Activated T-helper 17 cell treated with anti-CD3 and anti-CD28 coated beads, Interleukin-2, amount 50 U/mL, for 72 hours (primary cell): ENCODE measurements around the gene GJA3. TPM values are rescaled to one million over a fixed set of nuclear protein-coding genes. Genes with fewer than 3 reads are reported as not detected.

ENCODE experiments used
- ATAC-seq: fragments of 150-1000 bp; cut with Tn5 transposase; replicated peaks from 2 replicates; pipeline ENCODE4 v1.10.0; 2021; ENCODE audit warnings: mild to moderate bottlenecking, moderate library complexity
- H3K27ac Mint-ChIP-seq: one replicate; pipeline ENCODE4 v1.8.0; 2022; ENCODE audit warnings: mixed read lengths
- H3K27me3 Mint-ChIP-seq: one replicate; pipeline ENCODE4 v1.8.0; 2022; ENCODE audit warnings: mixed read lengths
- H3K36me3 Mint-ChIP-seq: one replicate; pipeline ENCODE4 v1.8.0; 2022; ENCODE audit warnings: low read depth, mild to moderate bottlenecking, mixed read lengths
- H3K4me1 Mint-ChIP-seq: one replicate; pipeline ENCODE4 v1.8.0; 2022; ENCODE audit warnings: mixed read lengths
- H3K4me3 Mint-ChIP-seq: one replicate; pipeline ENCODE4 v1.8.0; 2022; ENCODE audit warnings: mild to moderate bottlenecking, mixed read lengths
- H3K9me3 Mint-ChIP-seq: one replicate; pipeline ENCODE4 v1.8.0; 2022; ENCODE audit warnings: mixed read lengths
- total RNA-seq, 2 donors: library from RNA; stranded (reverse); gene quantifications; one replicate each; pipeline ENCODE4 v1.2.3, GENCODE V29; 2022

GJA3 gene
- under 1 TPM; 0.50 to 0.91 TPM for total RNA-seq

- ATAC-seq, result peak; percentile 58
- Mint-ChIP-seq H3K9me3 (no peaks in the 10 kb centered on the region), H3K4me1 (peaks cover 8% of the 10 kb centered on the region), H3K27ac (no peak within 1 kb of the TSS), H3K27me3 (peaks cover 39% of the 10 kb centered on the region), H3K36me3 (no peaks in the 10 kb centered on the region), H3K4me3 (peak within 1 kb of the TSS; percentile 72)
Observed at GRCh38 chr13:20160306-20161274, at the start of gene GJA3. GJA3 (minus strand) TSS chr13:20161052; CDS start chr13:20143288, 17,764 bp downstream.

DNA sequence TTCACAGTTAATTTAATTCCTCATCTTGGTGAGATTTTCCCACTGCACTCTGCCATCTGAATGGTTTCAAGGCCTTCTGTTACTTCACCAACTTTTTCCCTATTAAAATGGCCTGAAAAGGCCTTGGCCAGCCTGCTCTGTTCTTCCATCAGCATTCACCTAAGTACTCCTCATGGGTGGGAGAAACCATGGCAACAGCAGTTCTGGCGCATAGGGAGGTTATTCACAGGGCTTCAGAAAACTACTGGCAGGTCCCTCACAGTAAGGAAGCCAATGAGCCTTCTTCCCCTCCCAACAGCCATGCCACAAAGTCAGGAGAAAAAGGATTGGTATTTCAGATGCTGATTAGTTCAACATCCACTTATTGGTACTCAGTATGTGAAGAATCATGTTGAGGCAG, 49.1 kb upstream of the GJA3 start:
- ATAC-seq, result no peak
- no peak overlapping the region for H3K4me3 Mint-ChIP-seq
- no peaks in the 10 kb centered on the region for H3K4me1 Mint-ChIP-seq
- peaks cover 24% of the 10 kb centered on the region for H3K27me3 Mint-ChIP-seq
- no peak overlapping the region for H3K27ac Mint-ChIP-seq
- H3K36me3 Mint-ChIP-seq, result no peaks in the 10 kb centered on the region
- H3K9me3 Mint-ChIP-seq, result no peaks in the 10 kb centered on the region

GRCh38 chr13:20206698-20207235, 45.9 kb upstream of the GJA3 start:
- Mint-ChIP-seq H3K36me3 (no peaks in the 10 kb centered on the region), H3K9me3 (no peaks in the 10 kb centered on the region), H3K4me1 (no peaks in the 10 kb centered on the region), H3K27me3 (peaks cover 19% of the 10 kb centered on the region), H3K27ac (no peak overlapping the region), H3K4me3 (no peak overlapping the region)
- no peak for ATAC-seq

GRCh38 chr13:20206065-20206697, 45.3 kb upstream of the GJA3 start:
- peaks cover 19% of the 10 kb centered on the region for H3K27me3 Mint-ChIP-seq
- no peaks in the 10 kb centered on the region for H3K9me3 Mint-ChIP-seq
- H3K27ac Mint-ChIP-seq, result no peak overlapping the region
- no peak for ATAC-seq
- H3K4me1 Mint-ChIP-seq, result no peaks in the 10 kb centered on the region
- H3K4me3 Mint-ChIP-seq, result no peak overlapping the region
- no peaks in the 10 kb centered on the region for H3K36me3 Mint-ChIP-seq

DNA sequence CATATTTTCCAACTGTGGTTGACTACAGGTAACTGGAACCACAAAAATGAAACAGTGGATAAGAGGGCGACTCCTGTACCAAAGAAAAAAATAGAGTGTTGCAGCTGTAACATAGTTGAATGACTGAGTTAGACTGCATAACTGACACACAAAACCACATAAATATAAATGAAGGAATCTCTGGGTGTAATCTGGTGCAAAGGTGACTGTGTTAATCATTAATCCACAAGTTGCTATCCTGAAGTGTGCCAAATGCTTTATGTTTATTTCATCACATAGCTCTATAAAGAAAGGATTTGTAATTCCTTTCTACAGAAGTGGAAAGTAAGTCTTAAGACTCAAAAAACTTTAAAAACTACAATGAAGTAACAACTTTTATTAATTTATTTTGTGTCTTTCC, 37.9 kb upstream of the GJA3 start:
- no peak overlapping the region for H3K4me3 Mint-ChIP-seq
- peaks cover 11% of the 10 kb centered on the region for H3K4me1 Mint-ChIP-seq
- ATAC-seq, result no peak
- no peak overlapping the region for H3K27ac Mint-ChIP-seq
- H3K36me3 Mint-ChIP-seq, result peaks cover 4% of the 10 kb centered on the region
- H3K9me3 Mint-ChIP-seq, result no peaks in the 10 kb centered on the region
- H3K27me3 Mint-ChIP-seq, result peaks cover 31% of the 10 kb centered on the region

DNA sequence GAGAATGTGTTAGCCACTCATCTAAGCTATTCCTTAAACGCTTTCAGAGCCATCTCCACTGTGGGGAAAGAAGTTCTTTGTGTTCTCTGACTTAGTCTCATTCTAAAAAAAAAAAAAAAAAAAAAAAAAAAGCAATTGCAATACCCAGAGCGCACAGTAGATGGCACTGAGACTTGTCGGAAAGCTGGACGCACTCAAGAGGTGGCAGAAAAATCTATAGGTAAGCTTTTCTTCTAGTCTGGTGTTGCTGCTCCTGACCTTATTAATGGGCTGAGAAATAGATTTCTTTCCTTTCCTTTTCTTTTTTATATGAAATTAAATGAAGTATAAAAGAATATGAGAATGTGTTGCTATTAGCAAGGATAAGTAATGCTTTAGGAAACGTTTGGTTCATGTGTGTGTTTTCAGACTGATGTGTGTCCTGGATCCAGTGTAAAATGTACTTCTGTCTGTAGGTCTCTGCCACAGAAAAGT, 36.5 kb upstream of the GJA3 start:
- Mint-ChIP-seq H3K4me1 (peaks cover 13% of the 10 kb centered on the region), H3K27ac (no peak overlapping the region), H3K4me3 (peak overlapping the region; percentile 48), H3K27me3 (peaks cover 33% of the 10 kb centered on the region), H3K9me3 (no peaks in the 10 kb centered on the region), H3K36me3 (peaks cover 4% of the 10 kb centered on the region)
- ATAC-seq, result peak; percentile 51

DNA sequence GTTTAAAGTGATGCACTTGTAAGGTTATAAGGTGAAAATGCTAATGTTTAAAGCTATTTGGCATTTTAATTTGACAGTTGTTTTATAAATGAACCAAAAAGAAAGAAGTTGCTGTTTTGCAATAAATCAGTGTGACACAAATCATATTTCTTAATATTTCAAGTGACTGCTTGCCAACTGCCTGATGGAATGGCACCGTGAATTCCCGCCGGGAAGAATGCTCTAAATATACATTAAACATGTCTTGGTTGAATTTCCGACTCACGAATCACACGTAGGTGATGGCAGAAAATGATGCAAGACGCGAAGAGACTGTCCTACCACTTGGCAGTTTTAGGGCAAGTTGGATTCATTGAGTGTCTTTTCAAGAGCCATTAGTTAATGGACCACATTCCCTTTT, 34.9 kb upstream of the GJA3 start:
- Mint-ChIP-seq H3K27me3 (peaks cover 33% of the 10 kb centered on the region), H3K4me3 (no peak overlapping the region)
- no peak for ATAC-seq

DNA sequence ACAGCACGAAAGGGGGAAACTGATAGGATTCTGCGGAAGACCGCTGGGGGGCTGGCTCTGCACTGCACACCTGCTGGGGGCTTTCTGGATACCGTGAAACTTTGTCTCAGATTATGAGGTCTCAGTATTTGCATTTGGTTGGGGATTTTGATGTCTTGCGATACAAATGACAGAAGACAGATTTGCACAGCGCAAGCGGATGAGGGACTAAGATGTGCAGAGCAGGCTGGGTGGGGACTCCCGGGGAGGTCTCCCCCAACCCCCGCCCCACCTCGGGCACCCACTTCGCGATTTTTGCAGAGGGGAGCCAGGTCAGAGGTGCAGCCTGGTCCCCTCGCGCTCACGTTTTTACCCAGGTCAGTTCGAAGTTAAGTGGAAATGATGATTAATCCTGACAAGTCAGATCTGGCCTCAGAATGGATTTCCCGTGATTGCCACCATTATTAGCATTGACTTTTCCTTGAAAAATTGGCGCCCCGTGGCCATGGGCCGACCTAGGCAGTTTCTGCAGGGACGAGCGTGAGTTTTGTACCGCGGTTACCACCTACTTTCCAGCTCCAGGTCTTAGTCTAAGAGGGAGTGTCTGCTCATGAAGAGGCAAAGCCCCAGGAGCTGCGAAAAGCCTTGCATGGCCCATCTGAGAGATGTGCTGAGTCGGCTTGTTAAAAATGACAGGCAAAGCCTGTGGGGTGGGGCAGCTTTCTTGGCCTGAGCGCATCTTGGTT, 33.2 kb upstream of the GJA3 start:
- H3K4me3 Mint-ChIP-seq, result peak overlapping the region; percentile 78
- peaks cover 4% of the 10 kb centered on the region for H3K36me3 Mint-ChIP-seq
- H3K27me3 Mint-ChIP-seq, result peaks cover 33% of the 10 kb centered on the region
- peak; percentile 43 for ATAC-seq
- no peaks in the 10 kb centered on the region for H3K9me3 Mint-ChIP-seq
- peaks cover 13% of the 10 kb centered on the region for H3K4me1 Mint-ChIP-seq
- H3K27ac Mint-ChIP-seq, result no peak overlapping the region

More for the DNA sequence above, 34.9 kb upstream of the GJA3 start:
- Mint-ChIP-seq H3K9me3 (no peaks in the 10 kb centered on the region), H3K36me3 (peaks cover 4% of the 10 kb centered on the region), H3K4me1 (peaks cover 13% of the 10 kb centered on the region), H3K27ac (no peak overlapping the region)

DNA sequence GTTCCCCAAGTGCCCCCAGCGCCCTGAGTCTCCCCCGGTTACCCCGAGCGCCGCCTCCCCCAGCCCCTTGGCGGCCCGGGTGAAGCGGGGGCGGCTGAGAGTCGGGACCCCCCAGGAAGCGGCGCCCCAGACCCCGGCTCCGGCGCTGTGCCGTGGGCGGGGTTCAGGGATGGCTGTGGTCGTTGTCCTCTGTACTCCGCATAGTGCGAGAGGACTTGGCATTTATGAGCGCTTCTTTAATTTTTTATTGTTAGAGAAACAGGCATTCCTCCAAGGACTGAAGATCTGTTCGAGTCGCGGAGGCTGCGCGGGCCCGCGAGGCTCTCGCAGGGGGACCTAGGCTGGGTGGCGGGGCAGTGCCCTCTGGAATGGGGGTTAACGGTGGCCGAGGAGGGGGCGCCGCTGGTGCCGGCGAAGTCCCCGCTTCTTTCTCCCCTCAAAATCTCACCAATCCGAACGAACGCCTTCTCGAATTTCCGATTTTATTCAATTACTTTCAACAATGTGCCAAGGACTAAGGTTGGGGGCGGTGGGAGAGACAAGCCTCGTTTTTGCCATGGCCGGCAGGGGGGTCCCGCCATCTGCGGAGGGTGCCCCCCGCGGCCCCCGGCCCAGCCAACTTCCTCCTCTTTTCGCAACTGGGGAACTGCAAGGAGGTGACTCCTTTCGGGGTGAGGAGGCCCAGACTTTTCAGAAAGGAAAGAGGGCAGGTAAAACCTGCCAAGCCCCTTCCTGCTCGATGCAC, 32.5 kb upstream of the GJA3 start:
- H3K36me3 Mint-ChIP-seq, result peaks cover 4% of the 10 kb centered on the region
- H3K4me3 Mint-ChIP-seq, result peak overlapping the region; percentile 78
- H3K9me3 Mint-ChIP-seq, result no peaks in the 10 kb centered on the region
- H3K27ac Mint-ChIP-seq, result no peak overlapping the region
- ATAC-seq, result peak; percentile 21
- peaks cover 13% of the 10 kb centered on the region for H3K4me1 Mint-ChIP-seq
- H3K27me3 Mint-ChIP-seq, result peaks cover 33% of the 10 kb centered on the region

DNA sequence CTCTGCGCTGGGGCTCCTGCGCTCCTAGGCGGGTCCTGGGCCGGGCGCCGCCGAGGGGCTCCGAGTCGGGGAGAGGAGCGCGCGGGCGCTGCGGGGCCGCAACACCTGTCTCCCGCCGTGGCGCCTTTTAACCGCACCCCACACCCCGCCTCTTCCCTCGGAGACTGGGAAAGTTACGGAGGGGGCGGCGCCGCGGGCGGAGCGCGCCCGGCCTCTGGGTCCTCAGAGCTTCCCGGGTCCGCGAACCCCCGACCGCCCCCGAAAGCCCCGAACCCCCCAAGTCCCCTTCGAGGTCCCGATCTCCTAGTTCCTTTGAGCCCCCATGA, 31.9 kb upstream of the GJA3 start, which contains the start of gene GJB2:
Gene GJB2, minus strand, starts transcription at position 103 of the 326 bp plus-strand sequence. CDS start 3,357 bp downstream, outside the sequence.
- peaks cover 33% of the 10 kb centered on the region for H3K27me3 Mint-ChIP-seq
- H3K9me3 Mint-ChIP-seq, result no peaks in the 10 kb centered on the region
- H3K4me3 Mint-ChIP-seq, result peak within 1 kb of the TSS; percentile 78
- peaks cover 4% of the 10 kb centered on the region for H3K36me3 Mint-ChIP-seq
- H3K4me1 Mint-ChIP-seq, result peaks cover 13% of the 10 kb centered on the region
- H3K27ac Mint-ChIP-seq, result no peak within 1 kb of the TSS
- peak; percentile 42 for ATAC-seq

GRCh38 chr13:20192158-20192835, 31.4 kb upstream of the GJA3 start:
- H3K36me3 Mint-ChIP-seq, result peaks cover 4% of the 10 kb centered on the region
- no peaks in the 10 kb centered on the region for H3K9me3 Mint-ChIP-seq
- H3K27ac Mint-ChIP-seq, result no peak overlapping the region
- peak; percentile 20 for ATAC-seq
- peaks cover 33% of the 10 kb centered on the region for H3K27me3 Mint-ChIP-seq
- peak overlapping the region; percentile 64 for H3K4me3 Mint-ChIP-seq
- peaks cover 13% of the 10 kb centered on the region for H3K4me1 Mint-ChIP-seq

DNA sequence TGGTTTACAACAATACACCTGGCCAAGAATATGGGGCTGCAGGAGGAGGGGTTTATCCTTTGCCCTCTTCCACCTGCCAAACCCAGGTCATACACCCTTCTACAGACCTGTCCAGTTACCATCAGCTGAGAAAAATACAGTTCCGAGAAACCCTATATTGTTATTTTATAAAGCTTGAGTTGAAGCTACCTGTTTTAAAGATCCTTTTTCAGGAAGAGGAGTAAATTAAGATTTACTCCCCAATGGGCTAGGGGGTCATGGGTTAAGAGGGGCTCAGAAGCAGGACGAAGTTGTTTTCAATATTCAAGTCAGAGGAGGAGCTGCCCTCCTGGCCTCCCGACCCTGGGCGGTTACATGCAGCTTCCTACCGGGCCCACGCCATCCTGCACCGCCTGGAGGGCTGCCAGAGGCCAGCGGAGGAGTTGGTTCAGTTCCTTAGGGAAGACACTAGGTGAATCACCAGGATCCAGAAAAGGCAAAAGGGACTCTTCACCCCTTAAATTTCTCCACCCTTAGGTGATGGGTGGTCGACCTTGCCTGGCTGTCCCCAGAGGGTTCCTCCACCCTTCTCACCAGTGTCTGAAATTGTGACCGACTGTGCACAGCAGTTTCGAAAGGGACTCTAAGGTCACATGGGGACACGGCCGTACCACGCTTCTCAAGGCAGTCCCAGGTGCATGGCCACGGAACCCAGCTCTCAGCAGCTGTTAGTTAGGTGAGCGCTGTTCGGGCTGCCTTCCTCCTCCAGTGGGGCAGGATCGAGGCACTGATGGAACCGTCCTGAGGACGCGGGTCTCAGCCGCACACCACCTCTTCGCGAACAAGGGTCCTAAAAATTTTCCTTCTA, 30.7 kb upstream of the GJA3 start:
- no peak for ATAC-seq
- H3K27me3 Mint-ChIP-seq, result peaks cover 27% of the 10 kb centered on the region
- H3K9me3 Mint-ChIP-seq, result no peaks in the 10 kb centered on the region
- no peak overlapping the region for H3K27ac Mint-ChIP-seq
- H3K4me3 Mint-ChIP-seq, result peak overlapping the region; percentile 64
- peaks cover 13% of the 10 kb centered on the region for H3K4me1 Mint-ChIP-seq
- peaks cover 4% of the 10 kb centered on the region for H3K36me3 Mint-ChIP-seq
